Panc1 (cell line): ENCODE measurements around the gene AMER1.

Experiments
- CTCF ChIP-seq: fragments of 450-650 bp; IDR thresholded peaks from 2 replicates; pipeline ENCODE4 v1.5.1; 2017; ENCODE audit warnings: mild to moderate bottlenecking
- POLR2AphosphoS5 ChIP-seq: IDR thresholded peaks from 2 replicates; pipeline ENCODE4 v1.6.1; 2012; ENCODE audit warnings: mild to moderate bottlenecking, low read depth, low read length, moderate library complexity

GRCh38 chrX:64176876-64177275, 28.6 kb downstream of the AMER1 start:
- TF ChIP-seq POLR2AphosphoS5 (no peak), CTCF (no peak)
